Astrocyte of the spinal cord (primary cell): ENCODE results near the gene ZBTB12.

Experiments
- DNase-seq: peaks from one replicate; pipeline ENCODE4 v3.0.0; 2011; ENCODE audit warnings: low read depth, low spot score
- H3K4me3 ChIP-seq: 2 replicates; pipeline ENCODE4 v1.5.1; 2011; ENCODE audit warnings: low read depth, mild to moderate bottlenecking, low read length, moderate library complexity
- in situ Hi-C: cut with HindIII; loops from 2 replicates; pipeline ENCODE4 v1.10.0; 2017; ENCODE audit warnings: low sequenced_read_pairs
- TF ChIP-seq, protein P1 (sequence below): IDR thresholded peaks from 2 replicates; pipeline ENCODE4 v1.5.1; 2012; ENCODE audit warnings: low read depth, mild to moderate bottlenecking, low read length, inconsistent platforms

Gene ZBTB12

GRCh38 chr6:31851485-31851832 lies 50.4 kb downstream of the ZBTB12 start:
- no peak overlapping the region for H3K4me3 ChIP-seq
- in situ Hi-C loops = no loop called here
- TF ChIP-seq, protein P1, sequence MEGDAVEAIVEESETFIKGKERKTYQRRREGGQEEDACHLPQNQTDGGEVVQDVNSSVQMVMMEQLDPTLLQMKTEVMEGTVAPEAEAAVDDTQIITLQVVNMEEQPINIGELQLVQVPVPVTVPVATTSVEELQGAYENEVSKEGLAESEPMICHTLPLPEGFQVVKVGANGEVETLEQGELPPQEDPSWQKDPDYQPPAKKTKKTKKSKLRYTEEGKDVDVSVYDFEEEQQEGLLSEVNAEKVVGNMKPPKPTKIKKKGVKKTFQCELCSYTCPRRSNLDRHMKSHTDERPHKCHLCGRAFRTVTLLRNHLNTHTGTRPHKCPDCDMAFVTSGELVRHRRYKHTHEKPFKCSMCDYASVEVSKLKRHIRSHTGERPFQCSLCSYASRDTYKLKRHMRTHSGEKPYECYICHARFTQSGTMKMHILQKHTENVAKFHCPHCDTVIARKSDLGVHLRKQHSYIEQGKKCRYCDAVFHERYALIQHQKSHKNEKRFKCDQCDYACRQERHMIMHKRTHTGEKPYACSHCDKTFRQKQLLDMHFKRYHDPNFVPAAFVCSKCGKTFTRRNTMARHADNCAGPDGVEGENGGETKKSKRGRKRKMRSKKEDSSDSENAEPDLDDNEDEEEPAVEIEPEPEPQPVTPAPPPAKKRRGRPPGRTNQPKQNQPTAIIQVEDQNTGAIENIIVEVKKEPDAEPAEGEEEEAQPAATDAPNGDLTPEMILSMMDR = no peak
- DNase-seq = no peak

GRCh38 chr6:31850765-31851484 lies 51.0 kb downstream of the ZBTB12 start:
- in situ Hi-C loops = no loop called here
- H3K4me3 ChIP-seq = no peak overlapping the region
- DNase-seq = no peak
- TF ChIP-seq, protein P1 = no peak
